NCI-H82 (cell line): ENCODE measurements around the gene SLC30A4.

ENCODE experiments used
- DNase-seq: peaks from one replicate; lab custom pipeline; 2025; lab: John Stamatoyannopoulos, UW

The SLC30A4 gene

GRCh38 chr15:45449916-45450867 is 72.4 kb downstream of the SLC30A4 start:
- no peak for DNase-seq

- no peak for DNase-seq
Measured at GRCh38 chr15:45449395-45449794, 73.2 kb downstream of the SLC30A4 start.

GRCh38 chr15:45448066-45448915 is 74.3 kb downstream of the SLC30A4 start:
- no peak for DNase-seq

GRCh38 chr15:45443645-45444044 is 78.9 kb downstream of the SLC30A4 start:
- no peak for DNase-seq

DNA sequence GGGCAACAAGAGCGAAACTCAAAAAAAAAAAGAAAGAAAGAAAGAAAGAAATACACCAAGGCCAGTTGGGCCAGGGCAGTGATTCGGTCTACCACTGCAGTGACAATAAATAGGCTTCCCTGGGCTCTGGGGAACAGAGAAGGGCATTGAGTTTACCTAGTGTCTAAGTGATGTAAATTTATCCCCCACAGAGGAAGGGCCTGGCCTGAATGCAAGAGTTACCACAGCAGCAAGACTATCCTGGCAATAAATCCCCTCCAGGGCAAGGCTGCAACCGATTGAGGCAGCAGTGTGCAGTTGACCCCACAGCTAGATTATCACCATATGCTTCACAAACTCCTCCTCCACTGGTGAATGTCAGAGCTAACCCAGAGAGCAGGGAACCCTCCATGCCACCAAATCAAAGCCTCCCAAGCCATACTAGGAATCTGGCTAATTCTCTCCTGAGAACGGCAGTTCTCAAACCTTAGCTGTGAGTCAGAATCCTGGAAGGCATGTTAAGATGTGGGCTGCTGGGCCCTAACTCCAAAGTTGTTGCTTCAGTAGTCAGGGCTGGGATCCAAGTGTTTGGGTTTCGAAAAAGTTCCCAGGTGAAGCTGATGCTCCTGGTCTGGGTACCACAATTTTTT is 79.9 kb downstream of the SLC30A4 start:
- DNase-seq, result peak; percentile 42

GRCh38 chr15:45441686-45442085 is 80.9 kb downstream of the SLC30A4 start:
- DNase-seq, result peak; percentile 30

GRCh38 chr15:45441036-45441435 is 81.5 kb downstream of the SLC30A4 start:
- no peak for DNase-seq

DNA sequence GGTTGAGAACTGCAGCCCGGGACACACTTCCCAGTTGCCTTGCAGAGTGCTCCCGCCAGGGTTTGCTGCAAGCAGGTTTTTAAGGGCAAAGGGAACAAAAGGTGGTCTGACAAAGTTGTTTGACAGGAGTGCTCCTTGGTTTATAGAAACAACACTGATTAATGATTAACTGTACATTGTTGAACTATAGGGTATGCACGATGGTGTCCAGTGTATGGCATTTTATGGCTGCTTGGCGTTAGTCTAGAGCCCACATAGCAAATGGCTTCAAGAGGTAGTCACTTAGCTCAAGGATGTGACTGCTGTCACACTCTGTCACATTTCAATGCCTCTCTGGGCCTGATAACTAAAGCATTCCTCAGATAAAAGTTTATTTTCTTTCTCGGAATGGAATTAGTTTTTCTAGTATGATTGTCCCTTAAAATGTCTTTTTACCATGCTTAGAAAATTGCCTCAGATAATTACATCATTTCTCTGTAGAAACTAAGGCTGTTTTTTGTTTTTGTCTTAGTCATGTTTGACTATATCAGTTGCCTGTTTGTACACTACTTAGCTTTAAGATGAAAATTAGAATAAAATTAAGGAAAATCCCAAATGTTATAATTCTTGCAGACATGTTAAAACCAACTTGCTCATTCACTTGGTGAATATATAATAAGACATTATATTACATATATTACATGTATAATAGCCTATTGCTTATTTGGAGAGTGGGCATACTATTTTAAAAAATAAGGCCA is 82.9 kb downstream of the SLC30A4 start:
- DNase-seq, result no peak

DNA sequence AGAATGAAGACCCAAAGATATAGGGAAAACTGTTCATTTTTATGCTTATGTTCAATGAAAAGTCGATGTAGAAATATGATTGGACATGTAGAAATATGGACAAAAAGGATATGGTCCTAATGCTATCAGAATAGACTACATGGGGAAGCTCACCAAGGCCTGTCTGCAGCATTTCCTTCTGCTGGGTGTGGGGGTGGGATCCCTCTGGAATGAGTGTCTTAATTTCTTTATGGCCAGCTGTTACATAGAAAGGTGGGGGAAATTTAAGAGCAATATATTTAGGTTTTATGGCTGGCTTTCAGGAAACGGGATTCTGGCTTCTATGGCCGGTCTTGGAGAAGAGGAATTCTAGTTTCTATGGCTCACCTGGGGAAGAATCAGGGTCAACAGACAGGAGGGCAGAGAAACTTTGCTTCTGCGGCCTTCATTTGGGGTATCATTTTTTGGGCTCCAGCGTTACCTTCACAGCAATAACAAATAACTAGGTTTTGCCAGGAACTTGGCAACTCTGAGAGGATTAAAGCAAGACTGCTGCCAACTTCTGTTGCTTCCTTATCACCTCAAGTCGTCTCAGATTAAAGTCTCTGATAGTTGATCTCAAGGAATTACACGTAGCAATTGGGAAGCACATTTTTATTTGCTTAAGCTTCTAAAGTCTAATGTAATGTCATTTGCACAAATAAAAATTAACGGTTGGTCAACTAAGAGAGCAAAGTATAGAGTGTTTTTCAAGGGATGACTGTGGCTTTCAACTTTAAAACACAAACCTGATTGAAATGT is 87.2 kb downstream of the SLC30A4 start:
- DNase-seq, result peak; percentile 28

- no peak for DNase-seq
Measured at GRCh38 chr15:45434078-45434567, 88.4 kb downstream of the SLC30A4 start.

DNA sequence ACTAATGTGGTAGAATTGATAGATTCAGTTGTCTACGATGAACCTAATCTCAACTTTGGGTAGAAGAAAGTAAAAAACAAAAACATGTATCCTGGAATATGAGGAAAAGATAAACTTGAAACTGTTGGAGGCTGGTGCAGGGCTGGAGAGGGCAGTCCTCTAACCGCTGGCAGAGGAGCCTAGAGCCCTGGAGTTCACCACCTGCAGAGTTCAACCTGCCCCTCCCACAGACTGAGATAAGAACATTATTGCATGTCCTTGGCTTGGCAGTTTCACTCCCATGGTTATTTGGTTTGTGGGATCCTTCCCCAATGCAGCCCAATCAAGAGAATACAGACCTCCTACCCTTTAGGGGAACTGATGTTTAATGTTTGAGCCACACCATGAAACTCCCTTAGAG is 91.0 kb downstream of the SLC30A4 start:
- DNase-seq, result no peak

DNA sequence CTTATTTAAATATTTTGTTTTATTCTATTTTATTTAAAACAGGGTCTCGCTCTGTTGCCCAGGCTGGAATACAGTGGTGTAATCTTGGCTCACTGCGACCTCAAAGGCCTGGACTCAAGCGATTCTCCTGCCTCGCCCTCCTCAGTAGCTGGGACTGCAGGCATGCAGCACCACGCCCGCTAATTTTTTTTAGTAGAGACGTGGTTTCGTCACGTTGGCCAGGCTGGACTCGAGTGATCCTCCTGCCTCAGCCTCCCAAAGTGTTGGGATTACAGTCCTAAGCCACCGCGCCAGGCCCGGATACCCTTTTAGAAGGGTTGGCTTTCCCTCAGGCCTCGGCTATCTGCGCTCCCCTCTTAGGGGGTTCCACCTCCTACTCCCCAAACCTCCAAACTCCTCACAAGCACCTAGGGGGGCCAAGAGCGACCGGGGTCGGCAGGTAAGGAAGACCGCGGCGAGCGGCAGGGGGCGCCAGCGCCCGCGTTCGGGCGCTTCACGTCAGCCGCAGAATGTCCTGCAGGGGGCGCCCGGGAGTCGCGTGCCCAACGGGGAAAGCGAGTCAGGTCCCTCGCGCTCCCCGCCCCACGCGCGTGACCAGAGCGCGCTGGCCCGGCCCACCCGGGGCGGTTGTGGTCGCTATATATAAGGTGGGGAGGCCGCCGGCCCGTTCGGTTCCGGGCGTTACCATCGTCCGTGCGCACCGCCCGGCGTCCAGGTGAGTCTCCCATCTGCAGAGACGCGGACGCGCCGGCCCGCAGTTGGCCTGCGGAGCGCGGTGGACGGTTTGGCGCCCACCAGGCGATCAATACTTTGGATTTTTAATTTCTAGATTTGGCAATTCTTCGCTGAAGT is 92.4 kb downstream of the SLC30A4 start:
- no peak for DNase-seq
